H9 (cell line): ENCODE measurements around the gene LIPA. TPM values are rescaled to one million over a fixed set of nuclear protein-coding genes. Genes with fewer than 3 reads are reported as not detected.

Source experiments
- DNase-seq: peaks from one replicate; pipeline ENCODE4 v3.0.0-alpha.2; 2017
- H2AFZ ChIP-seq: one replicate; pipeline ENCODE4 v1.6.1; 2013; ENCODE audit warnings: mild to moderate bottlenecking, low read length, control low read depth, moderate library complexity
- H2AK5ac ChIP-seq: 2 replicates; pipeline ENCODE4 v1.6.1; 2013; ENCODE audit warnings: low read length, control low read depth, mixed read lengths; ENCODE audit not compliant: insufficient read length
- H2BK120ac ChIP-seq: one replicate; pipeline ENCODE4 v1.6.1; 2013; ENCODE audit warnings: low read depth, mild to moderate bottlenecking, low read length, control low read depth, inconsistent platforms; ENCODE audit not compliant: poor library complexity, severe bottlenecking
- H2BK12ac ChIP-seq: 2 replicates; pipeline ENCODE4 v1.6.1; 2013; ENCODE audit warnings: low read length, control low read depth, mixed read lengths, low read depth; ENCODE audit not compliant: insufficient read length
- H2BK15ac ChIP-seq: 2 replicates; pipeline ENCODE4 v1.6.1; 2013; ENCODE audit warnings: low read depth, low read length, control low read depth
- H2BK20ac ChIP-seq: one replicate; pipeline ENCODE4 v1.6.1; 2013; ENCODE audit warnings: low read depth, mild to moderate bottlenecking, low read length, control low read depth, inconsistent platforms; ENCODE audit not compliant: poor library complexity, severe bottlenecking
- H2BK5ac ChIP-seq: 2 replicates; pipeline ENCODE4 v1.6.1; 2013; ENCODE audit warnings: low read length, control low read depth, mixed read lengths; ENCODE audit not compliant: insufficient read length
- H3K14ac ChIP-seq: 2 replicates; pipeline ENCODE4 v1.6.1; 2013; ENCODE audit warnings: low read length, control low read depth; ENCODE audit not compliant: insufficient read depth
- H3K18ac ChIP-seq: 2 replicates; pipeline ENCODE4 v1.6.1; 2013; ENCODE audit warnings: low read depth, mild to moderate bottlenecking, mixed read lengths, low read length, control low read depth; ENCODE audit not compliant: insufficient read length
- H3K23ac ChIP-seq: 2 replicates; pipeline ENCODE4 v1.6.1; 2013; ENCODE audit warnings: low read length, control low read depth, mixed read lengths, low read depth; ENCODE audit not compliant: insufficient read length
- H3K23me2 ChIP-seq: 2 replicates; pipeline ENCODE4 v1.6.1; 2013; ENCODE audit warnings: low read depth, mild to moderate bottlenecking, mixed read lengths, low read length, control low read depth; ENCODE audit not compliant: insufficient read length, poor library complexity, severe bottlenecking
- H3K27ac ChIP-seq: 2 replicates; pipeline ENCODE4 v1.5.1; 2013; ENCODE audit warnings: low read length, control low read depth, mixed read lengths, low read depth; ENCODE audit not compliant: insufficient read length
- H3K27me3 ChIP-seq: 2 replicates; pipeline ENCODE4 v1.6.1; 2013; ENCODE audit warnings: low read length, control low read depth, inconsistent platforms; ENCODE audit not compliant: insufficient read depth
- H3K4ac ChIP-seq: 2 replicates; pipeline ENCODE4 v1.6.1; 2013; ENCODE audit warnings: low read depth, mild to moderate bottlenecking, control low read depth, inconsistent platforms, low read length, moderate library complexity
- H3K4me1 ChIP-seq: 2 replicates; pipeline ENCODE4 v1.6.1; 2013; ENCODE audit warnings: low read length, control low read depth, inconsistent platforms; ENCODE audit not compliant: insufficient read depth
- H3K4me2 ChIP-seq: 2 replicates; pipeline ENCODE4 v1.6.1; 2013; ENCODE audit warnings: low read length, control low read depth, mixed read lengths; ENCODE audit not compliant: insufficient read length, insufficient read depth
- H3K56ac ChIP-seq: 2 replicates; pipeline ENCODE4 v1.6.1; 2013; ENCODE audit warnings: low read depth, mild to moderate bottlenecking, mixed read lengths, low read length, control low read depth; ENCODE audit not compliant: insufficient read length
- H3K79me1 ChIP-seq: 2 replicates; pipeline ENCODE4 v1.6.1; 2013; ENCODE audit warnings: low read depth, mild to moderate bottlenecking, moderate library complexity, low read length, control low read depth, inconsistent platforms; ENCODE audit not compliant: insufficient read depth, poor library complexity, severe bottlenecking
- H3K79me2 ChIP-seq: 2 replicates; pipeline ENCODE4 v1.6.1; 2013; ENCODE audit warnings: low read length, control low read depth, inconsistent platforms; ENCODE audit not compliant: insufficient read depth
- H3K9ac ChIP-seq: 2 replicates; pipeline ENCODE4 v1.6.1; 2013; ENCODE audit warnings: low read length, control low read depth, mixed read lengths; ENCODE audit not compliant: insufficient read length; ENCODE audit errors: extremely low read depth
- H3K9me3 ChIP-seq: one replicate; pipeline ENCODE4 v1.6.1; 2013; ENCODE audit warnings: low read depth, low read length, inconsistent platforms; ENCODE audit not compliant: control insufficient read depth
- H3T11ph ChIP-seq: one replicate; pipeline ENCODE4 v1.6.1; 2013; ENCODE audit warnings: mild to moderate bottlenecking, low read length, control low read depth, inconsistent platforms
- H4K20me1 ChIP-seq: one replicate; pipeline ENCODE4 v1.6.1; 2013; ENCODE audit not compliant: control insufficient read depth, insufficient read length, insufficient read depth
- H4K5ac ChIP-seq: 2 replicates; pipeline ENCODE4 v1.6.1; 2013; ENCODE audit warnings: low read depth, mild to moderate bottlenecking, mixed read lengths, low read length, control low read depth; ENCODE audit not compliant: insufficient read length
- H4K8ac ChIP-seq: replicated peaks from 2 replicates; pipeline ENCODE4 v1.6.1; 2013; ENCODE audit warnings: low read length, control low read depth, mixed read lengths, low read depth; ENCODE audit not compliant: insufficient read length
- H4K91ac ChIP-seq: 2 replicates; pipeline ENCODE4 v1.6.1; 2013; ENCODE audit warnings: low read depth, mild to moderate bottlenecking, moderate library complexity, mixed read lengths, low read length, control low read depth; ENCODE audit not compliant: insufficient read length
- H3K27ac Mint-ChIP-seq, 3 experiments: 2 replicates in 2 of 3; 3 replicates in 1 of 3; pipeline ENCODE4 v1.8.0; 2020 to 2021; ENCODE audit warnings: mixed read lengths in 3 of 3, mild to moderate bottlenecking in 1 of 3, moderate library complexity in 1 of 3
- H3K27me3 Mint-ChIP-seq: 2 replicates; pipeline ENCODE4 v1.8.0; 2021; ENCODE audit warnings: low read depth, mild to moderate bottlenecking, moderate library complexity, mixed read lengths
- H3K36me3 Mint-ChIP-seq, 3 experiments: 2 replicates in 2 of 3; 3 replicates in 1 of 3; pipeline ENCODE4 v1.8.0; 2020 to 2021; ENCODE audit warnings: low read depth in 3 of 3, mixed read lengths in 3 of 3; ENCODE audit not compliant: insufficient read depth in 1 of 3
- H3K4me1 Mint-ChIP-seq, 2 experiments: 2 replicates each; pipeline ENCODE4 v1.8.0; 2020; ENCODE audit warnings: mixed read lengths in 2 of 2
- H3K4me3 Mint-ChIP-seq, 2 experiments: 2 replicates in 1 of 2; 3 replicates in 1 of 2; pipeline ENCODE4 v1.8.0; 2020 to 2021; ENCODE audit warnings: mild to moderate bottlenecking in 2 of 2, mixed read lengths in 2 of 2, moderate library complexity in 1 of 2
- H3K9me3 Mint-ChIP-seq, 2 experiments: 2 replicates in 1 of 2; 3 replicates in 1 of 2; pipeline ENCODE4 v1.8.0; 2020; ENCODE audit warnings: mild to moderate bottlenecking in 2 of 2, mixed read lengths in 2 of 2, moderate library complexity in 1 of 2
- CTCF ChIP-seq: fragments of 200-600 bp; sonication (generic); conservative IDR thresholded peaks from 3 replicates; pipeline ENCODE4 v1.8.0; 2021; ENCODE audit warnings: antibody characterized with exemption, mild to moderate bottlenecking
- WGBS: extraction: QIAGEN DNeasy Blood & Tissue Kit; methylation state at CpG from one replicate; pipeline ENCODE4 v1.1.7; 2013; ENCODE audit warnings: missing lambda C conversion rate, low lambda C conversion rate, mixed read lengths; ENCODE audit not compliant: insufficient read length; ENCODE audit errors: extremely low coverage; 5-methylcytosine and 5-hydroxymethylcytosine counted together
- total RNA-seq: library from RNA; stranded (reverse); gene quantifications from 2 replicates; pipeline ENCODE4 v1.2.1, GENCODE V29; 2021

The LIPA gene
- total RNA-seq, 1 experiment from 2014 or later = 20.9 TPM

- Histone ChIP-seq H3K23me2 (no peaks in the 10 kb centered on the region), H2BK5ac (no peak overlapping the region), H2BK20ac (no peak overlapping the region), H3K4me1 (no peaks in the 10 kb centered on the region; the same call in 1 of the 2 replicates), H3K9ac (no peak overlapping the region), H3K27me3 (no peaks in the 10 kb centered on the region), H2BK15ac (no peak overlapping the region), H3K79me2 (no peaks in the 10 kb centered on the region), H4K91ac (no peak overlapping the region), H3K23ac (no peak overlapping the region), H3K56ac (no peak overlapping the region), H4K8ac (no peak overlapping the region), H3K4ac (no peak overlapping the region), H3K14ac (no peak overlapping the region), H2AFZ (no peak overlapping the region), H2AK5ac (no peak overlapping the region), H4K20me1 (no peaks in the 10 kb centered on the region), H3K18ac (no peak overlapping the region), H4K5ac (no peak overlapping the region), H2BK120ac (no peak overlapping the region), H3K4me2 (no peak overlapping the region), H3K79me1 (no peaks in the 10 kb centered on the region), H3K27ac (no peak overlapping the region), H2BK12ac (no peak overlapping the region), H3T11ph (no peak overlapping the region), H3K9me3 (no peaks in the 10 kb centered on the region)
- no peak for DNase-seq
- no peak for TF ChIP-seq CTCF
- WGBS = no CpG with 5 or more reads among the region's 1 CpG
- Mint-ChIP-seq H3K9me3 (no peaks in the 10 kb centered on the region), H3K27ac (no peak overlapping the region), H3K27me3 (no peaks in the 10 kb centered on the region), H3K4me1 (peaks cover 6% of the 10 kb centered on the region in 2 experiments; a peak in 3 of 4 replicates), H3K4me3 (no peak overlapping the region), H3K36me3 (no peaks in the 10 kb centered on the region)
Observed at GRCh38 chr10:89266721-89267453, 15.3 kb upstream of the LIPA start.
